Measurements from ENCODE around the gene MBTD1.
"Not testable (repeated sequence)": the region's sequence is repeated elsewhere in the genome, so short reads cannot be mapped to it uniquely, and the experiment has no call there.

The MBTD1 gene

DNA sequence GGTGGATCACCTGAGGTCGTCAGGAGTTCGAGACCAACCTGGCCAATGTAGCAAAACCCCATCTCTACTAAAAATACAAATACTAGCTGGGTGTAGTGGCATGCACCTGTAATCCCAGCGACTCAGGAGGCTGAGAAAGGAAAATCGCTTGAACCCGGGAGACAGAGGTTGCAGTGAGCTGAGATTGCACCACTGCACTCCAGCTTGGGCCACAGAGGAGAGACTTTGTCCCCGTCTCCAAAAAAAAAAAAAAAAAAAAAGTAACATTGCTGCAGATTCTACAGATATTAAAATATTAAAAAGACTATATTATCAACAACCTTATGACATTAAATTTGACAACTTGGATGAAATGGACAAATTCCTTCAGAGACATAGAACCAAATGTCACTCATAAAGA lies 25.7 kb downstream of the MBTD1 start:
- TF ChIP-seq, protein P1, sequence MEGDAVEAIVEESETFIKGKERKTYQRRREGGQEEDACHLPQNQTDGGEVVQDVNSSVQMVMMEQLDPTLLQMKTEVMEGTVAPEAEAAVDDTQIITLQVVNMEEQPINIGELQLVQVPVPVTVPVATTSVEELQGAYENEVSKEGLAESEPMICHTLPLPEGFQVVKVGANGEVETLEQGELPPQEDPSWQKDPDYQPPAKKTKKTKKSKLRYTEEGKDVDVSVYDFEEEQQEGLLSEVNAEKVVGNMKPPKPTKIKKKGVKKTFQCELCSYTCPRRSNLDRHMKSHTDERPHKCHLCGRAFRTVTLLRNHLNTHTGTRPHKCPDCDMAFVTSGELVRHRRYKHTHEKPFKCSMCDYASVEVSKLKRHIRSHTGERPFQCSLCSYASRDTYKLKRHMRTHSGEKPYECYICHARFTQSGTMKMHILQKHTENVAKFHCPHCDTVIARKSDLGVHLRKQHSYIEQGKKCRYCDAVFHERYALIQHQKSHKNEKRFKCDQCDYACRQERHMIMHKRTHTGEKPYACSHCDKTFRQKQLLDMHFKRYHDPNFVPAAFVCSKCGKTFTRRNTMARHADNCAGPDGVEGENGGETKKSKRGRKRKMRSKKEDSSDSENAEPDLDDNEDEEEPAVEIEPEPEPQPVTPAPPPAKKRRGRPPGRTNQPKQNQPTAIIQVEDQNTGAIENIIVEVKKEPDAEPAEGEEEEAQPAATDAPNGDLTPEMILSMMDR (IDR thresholded peaks at IDR 0.05; ENCODE audit: low read depth, low read length, missing control alignments): no peak
- H3K4me3 ChIP-seq (ENCODE audit: low read depth, low read length): no peak overlapping the region
- DNase-seq (ENCODE audit: low read depth): no peak

DNA sequence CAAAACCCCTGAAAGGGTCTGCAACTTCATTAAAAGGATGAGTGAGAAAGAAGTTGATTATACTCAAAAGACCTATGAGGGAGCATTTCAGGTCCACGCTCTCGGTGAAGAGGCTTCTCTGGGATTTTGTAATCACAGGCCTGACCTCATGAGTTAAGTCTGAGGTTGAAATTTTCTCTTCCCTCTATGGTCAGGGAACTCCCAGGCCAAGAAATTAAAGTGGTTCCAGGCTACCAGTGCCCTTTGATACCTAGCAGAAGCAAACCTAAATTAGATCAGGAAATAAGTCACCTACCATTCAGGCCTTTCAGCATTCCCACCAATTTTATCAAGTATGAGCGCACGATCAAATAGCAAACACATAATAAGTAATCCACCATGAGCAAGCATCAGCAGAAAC lies 27.9 kb downstream of the MBTD1 start:
- TF ChIP-seq, protein P1 (IDR thresholded peaks at IDR 0.05; ENCODE audit: low read depth, low read length, missing control alignments): no peak
- no peak overlapping the region for H3K4me3 ChIP-seq (ENCODE audit: low read depth, low read length)
- DNase-seq (ENCODE audit: low read depth): no peak

DNA sequence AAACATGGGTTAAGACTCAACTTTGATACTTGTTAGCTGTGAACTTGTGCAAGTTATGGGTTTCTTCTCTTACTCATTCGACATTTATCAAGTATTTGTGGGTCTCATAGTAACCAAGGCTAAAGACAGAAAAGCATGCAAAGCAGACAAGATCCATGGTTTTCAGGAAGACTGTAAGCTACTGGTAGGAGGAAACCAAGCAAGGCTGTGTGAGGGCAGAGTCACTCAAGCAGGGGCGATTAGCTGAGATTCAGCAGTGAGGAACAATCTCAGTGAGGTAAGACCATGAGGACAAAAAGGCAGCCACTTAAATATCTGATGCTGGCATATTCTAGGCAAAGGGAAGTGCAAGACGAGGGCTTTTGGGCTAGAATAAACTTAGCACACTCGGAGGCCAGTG lies 29.5 kb downstream of the MBTD1 start:
- TF ChIP-seq, protein P1 (IDR thresholded peaks at IDR 0.05; ENCODE audit: low read depth, low read length, missing control alignments): no peak
- no peak overlapping the region for H3K4me3 ChIP-seq (ENCODE audit: low read depth, low read length)
- no peak for DNase-seq (ENCODE audit: low read depth)

DNA sequence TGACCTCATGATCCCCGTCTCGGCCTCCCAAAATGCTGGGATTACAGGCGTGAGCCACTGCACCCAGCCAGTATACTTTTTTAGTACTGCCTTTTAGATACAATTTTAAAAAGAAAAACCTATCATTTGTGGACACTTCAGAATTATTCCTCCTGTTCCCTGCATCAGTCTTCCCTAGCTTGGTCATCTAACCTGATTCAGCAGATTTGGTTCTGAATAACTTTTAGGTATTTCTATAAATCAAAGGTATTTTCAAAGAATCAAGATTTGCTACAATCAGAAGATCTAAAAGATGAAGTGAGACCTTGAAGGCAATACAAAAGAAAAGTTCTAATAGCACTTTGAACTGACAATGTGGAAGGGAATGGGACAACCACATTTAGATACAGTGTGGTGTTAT lies 30.0 kb downstream of the MBTD1 start:
- no peak for DNase-seq (ENCODE audit: low read depth)
- TF ChIP-seq, protein P1 (IDR thresholded peaks at IDR 0.05; ENCODE audit: low read depth, low read length, missing control alignments): no peak
- no peak overlapping the region for H3K4me3 ChIP-seq (ENCODE audit: low read depth, low read length)

DNA sequence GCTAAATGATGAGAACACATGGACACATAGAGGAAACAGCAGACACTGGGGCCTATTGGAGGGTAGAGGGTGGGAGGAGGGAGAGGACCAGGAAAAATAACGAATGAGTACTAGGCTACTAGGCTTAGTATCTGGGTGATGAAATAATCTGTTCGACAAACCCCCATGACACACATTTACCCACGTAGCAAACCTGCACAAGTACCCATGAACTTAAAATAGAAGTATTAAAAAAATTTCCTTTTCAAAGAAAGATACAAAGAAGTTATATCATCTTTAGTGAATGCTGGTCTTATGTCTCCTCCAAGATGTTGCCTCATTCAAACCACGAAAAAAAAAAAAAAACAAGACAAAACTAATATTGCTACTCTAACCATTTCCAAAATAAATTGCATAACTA lies 31.7 kb downstream of the MBTD1 start:
- TF ChIP-seq, protein P1 (IDR thresholded peaks at IDR 0.05; ENCODE audit: low read depth, low read length, missing control alignments): no peak
- DNase-seq (ENCODE audit: low read depth): no peak
- H3K4me3 ChIP-seq (ENCODE audit: low read depth, low read length): no peak overlapping the region

DNA sequence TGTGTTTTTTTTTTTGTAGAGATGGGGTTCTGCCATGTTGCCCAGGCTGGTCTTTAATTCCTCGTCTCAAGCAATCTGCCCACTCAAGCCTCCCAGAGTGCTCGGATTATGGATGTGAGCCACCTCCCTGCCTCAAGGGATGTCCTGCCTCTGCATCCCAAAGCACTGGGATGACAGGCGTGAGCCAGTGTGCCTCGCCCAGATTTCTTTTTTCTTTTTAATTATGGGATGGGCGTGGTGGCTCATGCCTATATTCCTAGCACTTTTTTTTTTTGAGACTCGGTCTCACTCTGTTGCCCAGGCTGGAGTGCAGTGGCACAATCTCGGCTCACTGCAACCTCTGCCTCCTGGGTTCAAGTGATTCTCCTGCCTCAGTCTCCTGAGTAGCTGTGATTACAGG lies 34.3 kb downstream of the MBTD1 start:
- H3K4me3 ChIP-seq (ENCODE audit: low read depth, low read length); DNase-seq (ENCODE audit: low read depth): not testable (repeated sequence)

DNA sequence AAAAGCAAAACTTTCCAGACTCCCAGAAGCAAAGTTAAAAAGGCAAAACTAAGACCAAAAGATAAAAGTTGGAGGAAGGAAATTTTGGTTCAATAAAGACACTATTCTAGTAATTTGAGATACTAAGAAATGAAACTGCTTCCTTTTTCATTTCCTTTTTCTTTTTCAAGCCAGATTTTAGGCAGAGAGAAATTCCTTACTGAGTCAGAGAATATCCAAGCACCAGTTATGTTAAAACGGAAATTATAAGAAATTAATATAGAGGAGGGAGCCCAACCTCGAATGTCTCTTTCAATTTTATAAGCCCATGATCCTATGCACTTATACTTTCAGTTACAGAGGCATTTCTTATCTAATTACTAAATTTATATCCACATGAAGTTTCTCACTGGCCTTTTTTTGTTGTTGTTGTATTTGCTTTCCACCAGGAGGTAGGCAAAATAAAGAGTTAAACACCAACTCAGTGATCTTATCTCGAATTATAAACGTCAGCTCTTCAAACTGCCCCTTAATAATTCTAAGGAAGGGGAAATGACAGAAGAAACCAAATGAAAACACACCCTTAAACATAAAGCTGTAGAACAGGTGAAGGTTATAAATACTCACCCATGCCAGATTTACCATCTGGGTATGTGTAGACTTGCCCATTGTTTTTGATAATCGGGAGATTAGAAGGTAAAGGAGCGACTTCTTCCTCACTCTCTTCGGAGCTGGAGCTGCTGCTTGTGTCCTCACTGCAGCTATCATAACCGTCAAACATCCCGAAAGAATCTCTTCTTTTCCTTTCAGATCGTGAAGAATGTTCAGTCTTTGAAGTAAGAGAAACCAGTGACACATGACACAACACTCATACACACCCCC lies 35.2 kb downstream of the MBTD1 start:
- no peak for DNase-seq (ENCODE audit: low read depth)
- TF ChIP-seq, protein P1 (IDR thresholded peaks at IDR 0.05; ENCODE audit: low read depth, low read length, missing control alignments): no peak
- H3K4me3 ChIP-seq (ENCODE audit: low read depth, low read length): no peak overlapping the region

All from GM12864 (cell line).